ENCODE results near the gene DHRS4L2.
A peak's percentile ranks its signal among the peaks of the same experiment; 100 is the strongest.
"Not testable (repeated sequence)": the region's sequence is repeated elsewhere in the genome, so short reads cannot be mapped to it uniquely, and the experiment has no call there.

Gene DHRS4L2

GRCh38 chr14:23951590-23952201 lies 37.0 kb upstream of the DHRS4L2 start:
- Histone ChIP-seq H3K27me3 (ENCODE audit: insufficient read depth, low read length) (no peaks in the 10 kb centered on the region), H2BK120ac (ENCODE audit: insufficient read depth, low read length, poor library complexity) (no peak overlapping the region), H3K4ac (ENCODE audit: low read depth, low read length) (no peak overlapping the region), H3K9me3 (ENCODE audit: insufficient read depth, low read depth, low read length) (peaks cover 4% of the 10 kb centered on the region), H3K79me2 (ENCODE audit: control insufficient read depth, insufficient read depth, low read length, poor library complexity) (peaks cover 4% of the 10 kb centered on the region), H2BK12ac (ENCODE audit: low read length) (no peak overlapping the region), H4K91ac (ENCODE audit: low read depth, low read length) (no peak overlapping the region), H3K79me1 (ENCODE audit: low read length) (peaks cover 4% of the 10 kb centered on the region), H3K36me3 (ENCODE audit: control insufficient read depth in 1 of 2, insufficient read depth in 2 of 2, low read length in 2 of 2) (peaks cover 2% of the 10 kb centered on the region in 2 experiments), H3K4me1 (ENCODE audit: control insufficient read depth in 1 of 2, insufficient read depth in 2 of 2, low read length in 2 of 2) (peaks cover 0 to 4% of the 10 kb centered on the region in 2 experiments), H4K12ac (ENCODE audit: low read depth, low read length) (no peak overlapping the region), H3K18ac (ENCODE audit: low read length) (no peak overlapping the region), H3K14ac (ENCODE audit: low read length) (no peak overlapping the region), H2AK5ac (ENCODE audit: low read length) (no peak overlapping the region), H3K27ac (ENCODE audit: low read depth, low read length) (no peak overlapping the region), H3K9ac (ENCODE audit: low read length) (no peak overlapping the region), H2BK5ac (ENCODE audit: low read depth, low read length, poor library complexity) (no peak overlapping the region), H4K8ac (ENCODE audit: low read depth, low read length) (no peak overlapping the region), H3K23ac (ENCODE audit: low read length) (no peak overlapping the region), H3K4me3 (ENCODE audit: low read depth, low read length) (no peak overlapping the region), H2AFZ (ENCODE audit: insufficient read depth, low read length, poor library complexity) (no peak overlapping the region), H3K4me2 (ENCODE audit: low read length) (no peak overlapping the region)
- WGBS (ENCODE audit: extremely low coverage, insufficient coverage, insufficient read length) = no CpG with 5 or more reads among the region's 8 CpGs
- no peak for DNase-seq

GRCh38 chr14:23953116-23953463 lies 35.6 kb upstream of the DHRS4L2 start:
- H3K9me3 ChIP-seq (ENCODE audit: insufficient read depth, low read depth, low read length); H2BK12ac ChIP-seq (ENCODE audit: low read length); H3K23ac ChIP-seq (ENCODE audit: low read length); H2BK5ac ChIP-seq (ENCODE audit: low read depth, low read length, poor library complexity); H3K27ac ChIP-seq (ENCODE audit: low read depth, low read length); H2BK120ac ChIP-seq (ENCODE audit: insufficient read depth, low read length, poor library complexity); DNase-seq; H3K4me1 ChIP-seq (ENCODE audit: control insufficient read depth in 1 of 2, insufficient read depth in 2 of 2, low read length in 2 of 2); H3K79me1 ChIP-seq (ENCODE audit: low read length); H3K27me3 ChIP-seq (ENCODE audit: insufficient read depth, low read length); H3K36me3 ChIP-seq (ENCODE audit: control insufficient read depth in 1 of 2, insufficient read depth in 2 of 2, low read length in 2 of 2); H2AK5ac ChIP-seq (ENCODE audit: low read length); H3K9ac ChIP-seq (ENCODE audit: low read length); H3K79me2 ChIP-seq (ENCODE audit: control insufficient read depth, insufficient read depth, low read length, poor library complexity); H3K14ac ChIP-seq (ENCODE audit: low read length): not testable (repeated sequence)
- Histone ChIP-seq H3K4me2 (ENCODE audit: low read length) (peak overlapping the region; percentile 74), H4K8ac (ENCODE audit: low read depth, low read length) (peak overlapping the region; percentile 54), H2AFZ (ENCODE audit: insufficient read depth, low read length, poor library complexity) (peak overlapping the region; percentile 39), H4K91ac (ENCODE audit: low read depth, low read length) (peak overlapping the region; percentile 29), H3K18ac (ENCODE audit: low read length) (peak overlapping the region; percentile 58), H4K12ac (ENCODE audit: low read depth, low read length) (peak overlapping the region; percentile 9), H3K4ac (ENCODE audit: low read depth, low read length) (peak overlapping the region; percentile 23), H3K4me3 (ENCODE audit: low read depth, low read length) (peak overlapping the region; percentile 91)
- WGBS (ENCODE audit: extremely low coverage, insufficient coverage, insufficient read length) = no CpG with 5 or more reads among the region's 6 CpGs

GRCh38 chr14:23953464-23954278 lies 35.1 kb upstream of the DHRS4L2 start, which contains the start of gene DHRS4:
DHRS4 (plus strand) TSS chr14:23953770; CDS start chr14:23953789, 19 bp downstream.
- peak within 1 kb of the TSS; percentile 98 for H4K8ac ChIP-seq (ENCODE audit: low read depth, low read length)
- H3K18ac ChIP-seq (ENCODE audit: low read length) = peak within 1 kb of the TSS; percentile 73
- H3K79me1 ChIP-seq (ENCODE audit: low read length) = peaks cover 4% of the 10 kb centered on the region
- peak within 1 kb of the TSS; percentile 58 for H2BK5ac ChIP-seq (ENCODE audit: low read depth, low read length, poor library complexity)
- DNase-seq = peak; percentile 13 to 52
- peak within 1 kb of the TSS; percentile 91 for H3K4me3 ChIP-seq (ENCODE audit: low read depth, low read length)
- H2AK5ac ChIP-seq (ENCODE audit: low read length) = peak within 1 kb of the TSS; percentile 80
- H3K23ac ChIP-seq (ENCODE audit: low read length) = no peak within 1 kb of the TSS
- no CpG with 5 or more reads among the region's 44 CpGs for WGBS (ENCODE audit: extremely low coverage, insufficient coverage, insufficient read length)
- peak within 1 kb of the TSS; percentile 98 for H2AFZ ChIP-seq (ENCODE audit: insufficient read depth, low read length, poor library complexity)
- no peaks in the 10 kb centered on the region for H3K27me3 ChIP-seq (ENCODE audit: insufficient read depth, low read length)
- peak within 1 kb of the TSS; percentile 74 for H3K4me2 ChIP-seq (ENCODE audit: low read length)
- peak within 1 kb of the TSS; percentile 92 for H4K91ac ChIP-seq (ENCODE audit: low read depth, low read length)
- peak within 1 kb of the TSS; percentile 68 for H3K4ac ChIP-seq (ENCODE audit: low read depth, low read length)
- peaks cover 0 to 4% of the 10 kb centered on the region in 2 experiments for H3K4me1 ChIP-seq (ENCODE audit: control insufficient read depth in 1 of 2, insufficient read depth in 2 of 2, low read length in 2 of 2)
- peak within 1 kb of the TSS; percentile 99 for H4K12ac ChIP-seq (ENCODE audit: low read depth, low read length)
- H3K27ac ChIP-seq (ENCODE audit: low read depth, low read length) = peak within 1 kb of the TSS; percentile 36
- peaks cover 4% of the 10 kb centered on the region for H3K9me3 ChIP-seq (ENCODE audit: insufficient read depth, low read depth, low read length)
- peaks cover 4% of the 10 kb centered on the region for H3K79me2 ChIP-seq (ENCODE audit: control insufficient read depth, insufficient read depth, low read length, poor library complexity)
- H2BK120ac ChIP-seq (ENCODE audit: insufficient read depth, low read length, poor library complexity) = peak within 1 kb of the TSS; percentile 68
- H2BK12ac ChIP-seq (ENCODE audit: low read length) = no peak within 1 kb of the TSS
- peaks cover 2% of the 10 kb centered on the region in 2 experiments for H3K36me3 ChIP-seq (ENCODE audit: control insufficient read depth in 1 of 2, insufficient read depth in 2 of 2, low read length in 2 of 2)
- peak within 1 kb of the TSS; percentile 97 for H3K9ac ChIP-seq (ENCODE audit: low read length)
- H3K14ac ChIP-seq (ENCODE audit: low read length) = peak within 1 kb of the TSS; percentile 94

DNA sequence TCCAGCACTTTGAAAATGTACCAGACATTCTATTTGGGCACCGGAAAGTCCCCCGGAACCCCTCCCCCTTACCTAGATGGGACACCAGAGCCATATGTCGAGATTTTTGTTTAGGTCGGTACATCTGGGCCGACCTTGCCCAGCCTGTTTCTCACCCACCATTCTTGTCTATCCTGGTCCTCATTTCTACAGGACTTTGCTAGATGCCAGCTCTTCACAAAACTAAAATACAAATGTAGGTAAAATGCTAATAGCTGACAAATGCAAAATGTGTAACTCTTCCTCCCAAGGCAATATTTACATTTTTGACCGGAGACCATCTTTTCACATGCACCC lies 34.5 kb upstream of the DHRS4L2 start:
- not testable (repeated sequence) for H3K9me3 ChIP-seq (ENCODE audit: insufficient read depth, low read depth, low read length); H4K12ac ChIP-seq (ENCODE audit: low read depth, low read length); H3K36me3 ChIP-seq (ENCODE audit: control insufficient read depth in 1 of 2, insufficient read depth in 2 of 2, low read length in 2 of 2); H3K79me2 ChIP-seq (ENCODE audit: control insufficient read depth, insufficient read depth, low read length, poor library complexity); H2BK120ac ChIP-seq (ENCODE audit: insufficient read depth, low read length, poor library complexity); H3K27me3 ChIP-seq (ENCODE audit: insufficient read depth, low read length); H3K79me1 ChIP-seq (ENCODE audit: low read length); H2BK12ac ChIP-seq (ENCODE audit: low read length); DNase-seq; H2BK5ac ChIP-seq (ENCODE audit: low read depth, low read length, poor library complexity); H3K4me1 ChIP-seq (ENCODE audit: control insufficient read depth in 1 of 2, insufficient read depth in 2 of 2, low read length in 2 of 2); H3K4me3 ChIP-seq (ENCODE audit: low read depth, low read length); H3K23ac ChIP-seq (ENCODE audit: low read length); H3K14ac ChIP-seq (ENCODE audit: low read length); H3K4ac ChIP-seq (ENCODE audit: low read depth, low read length); H3K27ac ChIP-seq (ENCODE audit: low read depth, low read length); H2AK5ac ChIP-seq (ENCODE audit: low read length)
- peak overlapping the region; percentile 98 for H2AFZ ChIP-seq (ENCODE audit: insufficient read depth, low read length, poor library complexity)
- H3K9ac ChIP-seq (ENCODE audit: low read length) = peak overlapping the region; percentile 61
- H4K8ac ChIP-seq (ENCODE audit: low read depth, low read length) = peak overlapping the region; percentile 98
- peak overlapping the region; percentile 92 for H4K91ac ChIP-seq (ENCODE audit: low read depth, low read length)
- peak overlapping the region; percentile 11 for H3K18ac ChIP-seq (ENCODE audit: low read length)
- H3K4me2 ChIP-seq (ENCODE audit: low read length) = peak overlapping the region; percentile 74
- no CpG with 5 or more reads among the region's 6 CpGs for WGBS (ENCODE audit: extremely low coverage, insufficient coverage, insufficient read length)
